T follicular helper cell (primary cell): ENCODE results near the gene KLK10.

Experiments used
- DNase-seq: peaks from one replicate; pipeline ENCODE4 v3.0.0-alpha.2; 2020; ENCODE audit warnings: low read depth

The KLK10 gene

GRCh38 chr19:50967929-50968715 is 51.4 kb downstream of the KLK10 start:
- DNase-seq = no peak

GRCh38 chr19:50964266-50964665 is 55.2 kb downstream of the KLK10 start:
- no peak for DNase-seq

GRCh38 chr19:50963381-50963780 is 56.1 kb downstream of the KLK10 start:
- no peak for DNase-seq
